Body of pancreas (tissue), 4 donors: ENCODE measurements around the gene ROBO1.

ENCODE experiments used
- POLR2A ChIP-seq, 3 donors: fragments of 450-650 bp; IDR thresholded peaks; one replicate each; pipeline ENCODE4 v1.6.1; 2016; ENCODE audit warnings: antibody characterized with exemption in 3 of 3, mild to moderate bottlenecking in 2 of 3
- TF ChIP-seq, protein P1 (sequence below), 7 experiments: fragments of 450-650 bp in 4 of 7; fragments of 200-600 bp in 3 of 7; sonication (generic) in 3 of 7; IDR thresholded peaks; one replicate each; pipeline ENCODE4 v1.5.1; 2016 to 2019; ENCODE audit warnings: antibody characterized with exemption in 7 of 7

- TF ChIP-seq, protein P1, sequence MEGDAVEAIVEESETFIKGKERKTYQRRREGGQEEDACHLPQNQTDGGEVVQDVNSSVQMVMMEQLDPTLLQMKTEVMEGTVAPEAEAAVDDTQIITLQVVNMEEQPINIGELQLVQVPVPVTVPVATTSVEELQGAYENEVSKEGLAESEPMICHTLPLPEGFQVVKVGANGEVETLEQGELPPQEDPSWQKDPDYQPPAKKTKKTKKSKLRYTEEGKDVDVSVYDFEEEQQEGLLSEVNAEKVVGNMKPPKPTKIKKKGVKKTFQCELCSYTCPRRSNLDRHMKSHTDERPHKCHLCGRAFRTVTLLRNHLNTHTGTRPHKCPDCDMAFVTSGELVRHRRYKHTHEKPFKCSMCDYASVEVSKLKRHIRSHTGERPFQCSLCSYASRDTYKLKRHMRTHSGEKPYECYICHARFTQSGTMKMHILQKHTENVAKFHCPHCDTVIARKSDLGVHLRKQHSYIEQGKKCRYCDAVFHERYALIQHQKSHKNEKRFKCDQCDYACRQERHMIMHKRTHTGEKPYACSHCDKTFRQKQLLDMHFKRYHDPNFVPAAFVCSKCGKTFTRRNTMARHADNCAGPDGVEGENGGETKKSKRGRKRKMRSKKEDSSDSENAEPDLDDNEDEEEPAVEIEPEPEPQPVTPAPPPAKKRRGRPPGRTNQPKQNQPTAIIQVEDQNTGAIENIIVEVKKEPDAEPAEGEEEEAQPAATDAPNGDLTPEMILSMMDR (IDR thresholded peaks at IDR 0.05) = no peak
- TF ChIP-seq POLR2A (IDR thresholded peaks at IDR 0.05) = no peak
These were observed 401.4 kb downstream of the ROBO1 start for GRCh38 chr3:79366414-79366813.
